ENCODE results near the gene C1orf159.
A peak's percentile ranks its signal among the peaks of the same experiment; 100 is the strongest.
"Not testable (repeated sequence)": the region's sequence is repeated elsewhere in the genome, so short reads cannot be mapped to it uniquely, and the experiment has no call there.

The C1orf159 gene

DNA sequence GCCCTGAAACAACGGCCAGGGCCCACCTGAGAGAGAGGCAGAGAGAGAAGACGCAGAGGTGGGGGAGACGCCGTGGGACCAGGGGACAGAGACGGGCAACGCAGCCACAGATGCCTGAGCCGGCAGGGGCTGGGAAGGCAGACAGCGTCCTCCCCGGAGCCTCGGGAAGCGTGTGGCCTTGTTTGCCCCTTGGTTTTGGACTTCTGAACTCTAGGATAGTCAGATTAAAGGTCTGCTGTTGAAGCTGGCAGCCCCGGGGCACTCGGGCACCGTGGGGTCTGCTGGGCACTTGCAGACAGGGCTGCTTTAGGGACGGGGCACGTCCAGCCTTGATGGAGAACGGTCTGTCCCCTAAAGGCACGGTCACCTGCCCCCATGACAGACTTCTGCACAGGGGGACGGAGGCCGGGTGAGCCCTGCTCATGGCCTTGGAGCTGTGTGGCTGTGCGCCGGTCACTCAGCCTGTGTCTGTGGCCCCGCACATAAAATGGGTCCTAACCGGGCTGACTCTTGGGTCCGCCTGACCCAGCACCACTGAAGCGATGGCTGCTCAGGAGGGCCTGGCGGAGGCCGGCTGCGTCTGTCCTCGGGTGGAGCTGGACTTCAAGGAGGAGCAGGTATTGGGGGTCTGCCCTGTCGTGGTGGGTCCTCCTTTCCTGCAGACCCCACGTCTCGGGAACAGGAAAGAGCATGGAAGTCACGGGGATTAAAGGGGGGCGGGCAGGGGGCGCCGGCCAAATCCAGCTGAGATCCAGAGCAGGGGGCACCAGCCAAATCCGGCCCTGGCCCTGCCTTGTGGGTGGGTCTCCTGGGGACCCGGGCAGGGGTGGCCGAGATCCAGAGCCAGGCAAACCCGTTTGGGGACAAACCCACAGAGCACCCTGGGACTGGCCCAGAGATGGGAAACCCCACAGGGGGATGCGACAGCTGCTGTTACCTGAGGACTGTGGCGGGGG lies 32.2 kb downstream of the C1orf159 start:
- no peak overlapping the region for H3K4me3 ChIP-seq (ENCODE audit: extremely low read depth, insufficient read depth, low read length, poor library complexity, severe bottlenecking)
- WGBS, 2 experiments (ENCODE audit: insufficient coverage in 2 of 2), result 96% methylated on average over 39 to 43 of the region's 43 CpGs

DNA sequence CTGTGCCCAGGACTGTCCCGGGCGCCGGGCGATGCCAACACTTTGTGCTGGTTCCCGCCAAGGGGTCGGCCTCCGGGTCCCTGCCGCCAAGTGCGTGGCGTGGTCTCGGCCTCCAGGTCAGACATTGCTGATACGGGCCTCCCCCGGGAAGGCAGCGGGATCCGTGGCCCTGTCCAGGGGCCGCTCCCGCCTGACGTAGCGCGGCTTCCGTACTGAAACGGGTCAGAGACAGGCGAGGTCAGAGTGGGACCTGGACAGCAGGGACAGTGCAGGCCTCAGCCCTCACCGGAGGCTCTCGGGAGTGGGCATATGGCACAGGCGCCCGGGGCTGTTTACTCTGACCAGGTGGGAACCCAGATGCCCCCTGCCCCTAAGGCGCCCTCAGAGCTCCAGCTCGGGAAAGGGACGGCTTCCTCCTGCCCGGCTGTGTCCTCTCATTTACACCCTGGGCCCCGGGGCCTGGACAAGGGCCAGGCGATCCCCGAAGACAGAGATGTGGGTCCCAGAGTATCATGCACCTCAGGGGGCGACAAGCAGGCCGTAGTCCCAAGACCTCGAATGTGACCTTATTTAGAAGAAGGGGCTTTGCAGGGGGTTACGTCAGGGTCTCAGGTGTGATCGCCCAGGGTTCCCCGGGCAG lies 33.0 kb downstream of the C1orf159 start:
- H3K4me3 ChIP-seq (ENCODE audit: extremely low read depth, insufficient read depth, low read length, poor library complexity, severe bottlenecking), result no peak overlapping the region
- WGBS, 2 experiments (ENCODE audit: insufficient coverage in 2 of 2), result 96% methylated on average over 37 to 40 of the region's 40 CpGs

More for the DNA sequence above, 32.2 kb downstream of the C1orf159 start:
- H3K9me3 ChIP-seq (ENCODE audit: control insufficient read depth, low read length), result no peaks in the 10 kb centered on the region
- H3K4me1 ChIP-seq (ENCODE audit: control insufficient read depth, insufficient read depth, low read length, poor library complexity, severe bottlenecking), result peaks cover 12% of the 10 kb centered on the region
- H3K27ac ChIP-seq (ENCODE audit: low read depth, low read length, severe bottlenecking), result no peak overlapping the region
- peaks cover 5% of the 10 kb centered on the region for H3K36me3 ChIP-seq (ENCODE audit: control insufficient read depth, insufficient read depth, low read length)

DNA sequence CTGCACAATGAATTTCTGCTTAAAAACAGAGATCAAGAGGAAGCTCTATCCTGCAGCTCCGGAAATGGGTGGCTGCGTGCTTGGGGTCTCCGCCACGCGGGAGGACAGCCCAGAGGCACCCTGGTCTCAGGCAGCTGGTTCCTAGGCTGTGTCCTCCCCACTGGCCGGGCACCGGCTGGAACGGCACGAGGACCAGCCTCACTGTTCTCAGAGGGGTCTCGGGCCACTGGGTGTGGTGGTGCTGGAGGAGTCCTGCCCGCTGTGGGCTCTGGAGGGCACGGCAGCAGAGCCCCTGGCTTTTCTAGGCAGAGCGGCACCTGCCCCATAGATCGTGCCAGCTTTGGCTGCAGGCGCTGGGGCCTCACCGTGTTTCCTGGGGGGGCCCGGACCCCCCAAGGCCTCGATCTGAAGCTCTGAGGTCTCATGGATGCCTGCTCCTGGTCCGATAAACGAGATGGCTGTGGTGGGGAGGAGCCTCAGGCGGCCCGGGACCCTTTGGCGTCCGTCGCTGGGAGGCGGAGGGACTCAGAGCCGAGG lies 33.6 kb downstream of the C1orf159 start:
- Histone ChIP-seq H3K9me3 (ENCODE audit: control insufficient read depth, low read length) (no peaks in the 10 kb centered on the region), H3K4me3 (ENCODE audit: extremely low read depth, insufficient read depth, low read length, poor library complexity, severe bottlenecking) (no peak overlapping the region), H3K4me1 (ENCODE audit: control insufficient read depth, insufficient read depth, low read length, poor library complexity, severe bottlenecking) (peaks cover 12% of the 10 kb centered on the region), H3K36me3 (ENCODE audit: control insufficient read depth, insufficient read depth, low read length) (peaks cover 5% of the 10 kb centered on the region), H3K27ac (ENCODE audit: low read depth, low read length, severe bottlenecking) (no peak overlapping the region)
- 95 to 98% methylated on average over 26 to 27 of the region's 27 CpGs for WGBS, 2 experiments (ENCODE audit: insufficient coverage in 2 of 2)

More for the DNA sequence above, 33.0 kb downstream of the C1orf159 start:
- peaks cover 12% of the 10 kb centered on the region for H3K4me1 ChIP-seq (ENCODE audit: control insufficient read depth, insufficient read depth, low read length, poor library complexity, severe bottlenecking)
- H3K36me3 ChIP-seq (ENCODE audit: control insufficient read depth, insufficient read depth, low read length), result peaks cover 5% of the 10 kb centered on the region
- no peak overlapping the region for H3K27ac ChIP-seq (ENCODE audit: low read depth, low read length, severe bottlenecking)
- no peaks in the 10 kb centered on the region for H3K9me3 ChIP-seq (ENCODE audit: control insufficient read depth, low read length)

DNA sequence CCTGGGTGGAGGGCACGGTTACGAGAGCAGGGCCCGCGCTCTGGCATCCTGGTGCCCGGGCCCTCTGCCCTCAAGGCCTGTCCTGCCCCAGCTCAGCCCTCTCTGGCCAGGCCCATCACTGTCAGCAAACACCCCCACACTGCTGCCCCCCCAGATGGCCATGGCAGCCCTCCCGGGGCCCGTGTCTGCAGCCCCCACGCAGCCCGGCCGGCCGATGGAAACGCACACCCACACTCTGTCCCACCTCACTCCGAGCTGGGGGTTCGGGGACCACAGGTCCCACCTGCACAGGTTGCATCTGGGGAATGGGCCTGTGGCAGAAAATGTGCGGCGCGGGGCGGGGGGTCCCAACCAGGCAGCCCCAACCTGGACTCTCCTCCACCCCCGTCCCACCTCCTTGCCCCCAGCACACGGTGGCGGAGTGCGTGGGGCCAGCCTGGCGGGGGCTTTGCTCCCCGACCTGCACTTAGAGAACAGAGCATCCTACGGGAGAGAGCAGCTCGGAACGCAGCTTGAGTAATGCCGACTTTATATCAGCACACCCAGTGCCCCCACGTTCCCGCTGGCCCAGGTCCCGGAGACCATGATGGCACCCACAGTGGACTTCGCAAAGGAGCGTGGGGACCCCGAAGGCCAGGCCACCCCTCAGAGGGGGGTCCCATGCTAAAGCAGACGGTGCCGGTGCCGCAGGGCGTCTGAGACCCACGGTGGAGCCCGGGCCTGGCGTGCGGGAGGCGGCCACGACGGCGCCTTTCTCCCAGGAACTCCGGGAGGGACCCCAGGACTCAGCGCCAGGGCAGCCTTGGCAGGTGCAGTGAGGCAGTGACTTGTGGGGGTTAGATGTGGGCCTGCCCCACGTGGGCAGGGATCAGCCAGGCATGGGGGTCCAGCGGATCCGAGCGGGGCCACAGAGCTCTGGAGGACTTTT lies 34.3 kb downstream of the C1orf159 start:
- 91 to 95% methylated on average over 38 to 44 of the region's 52 CpGs for WGBS, 2 experiments (ENCODE audit: insufficient coverage in 2 of 2)
- H3K36me3 ChIP-seq (ENCODE audit: control insufficient read depth, insufficient read depth, low read length), result peaks cover 5% of the 10 kb centered on the region
- H3K27ac ChIP-seq (ENCODE audit: low read depth, low read length, severe bottlenecking), result no peak overlapping the region
- H3K9me3 ChIP-seq (ENCODE audit: control insufficient read depth, low read length), result no peaks in the 10 kb centered on the region
- H3K4me1 ChIP-seq (ENCODE audit: control insufficient read depth, insufficient read depth, low read length, poor library complexity, severe bottlenecking), result peaks cover 12% of the 10 kb centered on the region
- no peak overlapping the region for H3K4me3 ChIP-seq (ENCODE audit: extremely low read depth, insufficient read depth, low read length, poor library complexity, severe bottlenecking)

- Histone ChIP-seq H3K36me3 (ENCODE audit: control insufficient read depth, insufficient read depth, low read length) (peaks cover 5% of the 10 kb centered on the region), H3K4me3 (ENCODE audit: extremely low read depth, insufficient read depth, low read length, poor library complexity, severe bottlenecking) (no peak overlapping the region), H3K27ac (ENCODE audit: low read depth, low read length, severe bottlenecking) (no peak overlapping the region), H3K4me1 (ENCODE audit: control insufficient read depth, insufficient read depth, low read length, poor library complexity, severe bottlenecking) (peaks cover 12% of the 10 kb centered on the region), H3K9me3 (ENCODE audit: control insufficient read depth, low read length) (no peaks in the 10 kb centered on the region)
- WGBS, 2 experiments (ENCODE audit: insufficient coverage in 2 of 2), result 49 to 59% methylated on average over 6 to 7 of the region's 9 CpGs
Measured at GRCh38 chr1:1080951-1081310, 35.0 kb downstream of the C1orf159 start.

DNA sequence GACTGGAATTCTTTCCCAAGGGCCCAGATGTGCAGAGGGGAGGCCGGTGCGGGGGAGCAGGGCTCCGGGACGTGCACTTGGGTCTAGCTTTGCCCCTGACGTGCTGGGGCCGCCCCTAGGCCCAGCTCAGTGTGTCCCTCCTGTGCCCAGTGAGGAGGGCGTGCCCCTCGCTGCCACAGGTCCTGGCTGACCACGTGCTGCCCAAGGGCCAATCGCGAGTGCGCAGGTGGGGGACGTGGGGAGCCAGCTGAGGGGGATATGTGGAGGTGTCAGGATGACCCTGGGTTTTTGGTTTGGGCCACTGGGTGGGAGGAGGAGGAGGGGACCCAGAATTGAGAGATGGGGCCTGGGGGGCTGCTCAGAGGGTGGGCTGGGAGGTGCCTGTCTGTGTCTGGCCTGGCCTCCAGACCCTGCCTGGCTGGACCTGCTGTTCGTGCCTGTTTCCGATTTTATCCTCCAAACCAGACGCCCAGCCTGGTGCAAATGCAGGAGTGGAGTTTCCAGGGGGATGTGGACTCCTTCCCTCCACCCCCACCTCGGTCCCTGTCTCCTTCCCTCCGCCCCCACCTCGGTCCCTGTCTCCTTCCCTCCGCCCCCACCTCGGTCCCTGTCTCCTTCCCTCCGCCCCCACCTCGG lies 35.6 kb downstream of the C1orf159 start:
- WGBS, 2 experiments (ENCODE audit: insufficient coverage in 2 of 2), result 0 to 1% methylated on average over 6 to 13 of the region's 23 CpGs
- Histone ChIP-seq H3K9me3 (ENCODE audit: control insufficient read depth, low read length) (no peaks in the 10 kb centered on the region), H3K36me3 (ENCODE audit: control insufficient read depth, insufficient read depth, low read length) (peaks cover 5% of the 10 kb centered on the region), H3K27ac (ENCODE audit: low read depth, low read length, severe bottlenecking) (peak overlapping the region; percentile 86), H3K4me3 (ENCODE audit: extremely low read depth, insufficient read depth, low read length, poor library complexity, severe bottlenecking) (peak overlapping the region; percentile 24), H3K4me1 (ENCODE audit: control insufficient read depth, insufficient read depth, low read length, poor library complexity, severe bottlenecking) (peaks cover 12% of the 10 kb centered on the region)

DNA sequence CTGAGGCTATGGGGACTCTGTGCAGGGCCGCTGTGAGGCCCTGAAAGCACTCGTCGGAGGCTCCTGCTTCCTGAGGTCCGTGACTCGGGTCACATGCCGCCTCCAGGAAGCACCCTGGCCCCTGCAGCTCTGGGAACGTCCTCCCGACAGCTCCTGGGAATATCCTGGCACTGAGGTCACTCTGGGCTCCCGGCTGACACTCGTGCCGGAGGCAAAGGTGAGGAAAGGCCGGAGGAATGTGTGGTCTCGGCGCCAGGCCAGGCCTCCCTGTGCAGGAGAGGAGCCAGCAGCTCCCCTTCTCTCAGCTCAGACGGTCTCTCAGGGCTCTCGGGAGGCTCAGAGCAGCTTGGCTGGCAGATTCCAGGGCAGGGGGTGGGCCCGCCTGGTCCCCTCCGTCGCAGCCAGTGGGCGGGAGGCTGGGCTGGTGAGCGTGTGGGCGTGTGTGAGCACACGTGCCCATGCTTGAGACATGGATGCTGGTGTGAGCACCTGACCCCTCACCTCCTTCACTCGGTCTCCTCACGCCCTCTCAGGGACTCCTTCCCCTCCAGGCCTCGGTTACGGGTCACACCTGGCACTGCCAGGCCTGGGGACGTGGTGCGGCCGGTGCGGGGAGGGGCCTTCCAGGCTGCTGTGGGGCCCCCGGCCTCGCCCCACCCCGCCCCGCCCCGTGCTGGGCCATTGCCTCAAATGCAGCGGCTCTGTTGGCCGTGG lies 36.3 kb downstream of the C1orf159 start:
- Histone ChIP-seq H3K4me3 (ENCODE audit: extremely low read depth, insufficient read depth, low read length, poor library complexity, severe bottlenecking) (peak overlapping the region; percentile 24), H3K36me3 (ENCODE audit: control insufficient read depth, insufficient read depth, low read length) (peaks cover 5% of the 10 kb centered on the region), H3K4me1 (ENCODE audit: control insufficient read depth, insufficient read depth, low read length, poor library complexity, severe bottlenecking) (peaks cover 12% of the 10 kb centered on the region), H3K9me3 (ENCODE audit: control insufficient read depth, low read length) (no peaks in the 10 kb centered on the region), H3K27ac (ENCODE audit: low read depth, low read length, severe bottlenecking) (peak overlapping the region; percentile 86)
- WGBS, 2 experiments (ENCODE audit: insufficient coverage in 2 of 2), result 3 to 4% methylated on average over 32 to 34 of the region's 38 CpGs

GRCh38 chr1:1077396-1077795 lies 38.5 kb downstream of the C1orf159 start:
- H3K9me3 ChIP-seq (ENCODE audit: control insufficient read depth, low read length); H3K36me3 ChIP-seq (ENCODE audit: control insufficient read depth, insufficient read depth, low read length); H3K27ac ChIP-seq (ENCODE audit: low read depth, low read length, severe bottlenecking); H3K4me3 ChIP-seq (ENCODE audit: extremely low read depth, insufficient read depth, low read length, poor library complexity, severe bottlenecking): not testable (repeated sequence)
- WGBS, 2 experiments (ENCODE audit: insufficient coverage in 2 of 2), result 60% methylated on average over 1 of the region's 21 CpGs; no CpG with 5 or more reads in 1 of the 2 experiments
- H3K4me1 ChIP-seq (ENCODE audit: control insufficient read depth, insufficient read depth, low read length, poor library complexity, severe bottlenecking), result peaks cover 12% of the 10 kb centered on the region

DNA sequence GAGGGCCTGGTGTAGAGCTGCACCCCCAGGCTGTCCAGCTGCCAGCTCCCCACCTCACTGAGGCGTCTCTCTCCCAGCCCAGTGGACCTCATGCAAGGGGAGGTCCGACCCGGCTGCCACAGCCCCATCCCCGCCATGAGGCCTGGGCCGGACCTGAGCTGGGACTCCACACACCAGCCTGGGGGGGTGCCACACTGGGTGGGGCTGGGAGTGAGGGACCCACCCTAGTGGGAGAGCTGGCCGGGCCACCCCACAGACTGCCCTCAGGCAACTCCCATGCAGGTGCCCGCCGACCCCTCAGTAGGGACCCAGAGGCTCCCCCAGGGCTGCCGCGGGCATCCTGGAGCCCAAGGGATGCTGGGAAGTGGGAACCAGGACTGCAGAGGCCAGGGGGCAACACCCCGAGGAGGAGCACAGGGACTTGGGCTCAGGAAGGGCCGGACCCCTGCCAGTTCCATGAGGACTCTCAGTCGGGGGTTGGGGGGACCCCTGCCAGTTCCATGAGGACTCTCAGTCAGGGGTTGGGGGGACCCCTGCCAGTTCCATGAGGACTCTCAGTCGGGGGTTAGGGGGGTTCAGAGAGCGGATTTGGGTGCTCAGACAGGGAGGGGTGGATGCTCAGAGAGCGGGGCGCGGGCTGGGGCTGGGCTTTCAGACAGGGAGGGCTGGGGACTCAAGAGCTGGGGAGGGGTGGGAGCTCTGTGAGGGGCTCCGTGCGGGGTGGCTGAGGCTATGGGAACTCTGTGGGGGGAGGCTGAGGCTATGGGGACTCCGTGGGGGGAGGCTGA lies 40.5 kb downstream of the C1orf159 start:
- no peak overlapping the region for H3K4me3 ChIP-seq (ENCODE audit: extremely low read depth, insufficient read depth, low read length, poor library complexity, severe bottlenecking)
- 67 to 73% methylated on average over 13 to 18 of the region's 21 CpGs for WGBS, 2 experiments (ENCODE audit: insufficient coverage in 2 of 2)
- no peaks in the 10 kb centered on the region for H3K36me3 ChIP-seq (ENCODE audit: control insufficient read depth, insufficient read depth, low read length)
- H3K4me1 ChIP-seq (ENCODE audit: control insufficient read depth, insufficient read depth, low read length, poor library complexity, severe bottlenecking), result peaks cover 6% of the 10 kb centered on the region
- H3K27ac ChIP-seq (ENCODE audit: low read depth, low read length, severe bottlenecking), result no peak overlapping the region
- H3K9me3 ChIP-seq (ENCODE audit: control insufficient read depth, low read length), result no peaks in the 10 kb centered on the region

All from mesodermal cell (in vitro differentiated cells).